ENCODE measurements around the gene ZMAT5.

ZMAT5 gene

DNA sequence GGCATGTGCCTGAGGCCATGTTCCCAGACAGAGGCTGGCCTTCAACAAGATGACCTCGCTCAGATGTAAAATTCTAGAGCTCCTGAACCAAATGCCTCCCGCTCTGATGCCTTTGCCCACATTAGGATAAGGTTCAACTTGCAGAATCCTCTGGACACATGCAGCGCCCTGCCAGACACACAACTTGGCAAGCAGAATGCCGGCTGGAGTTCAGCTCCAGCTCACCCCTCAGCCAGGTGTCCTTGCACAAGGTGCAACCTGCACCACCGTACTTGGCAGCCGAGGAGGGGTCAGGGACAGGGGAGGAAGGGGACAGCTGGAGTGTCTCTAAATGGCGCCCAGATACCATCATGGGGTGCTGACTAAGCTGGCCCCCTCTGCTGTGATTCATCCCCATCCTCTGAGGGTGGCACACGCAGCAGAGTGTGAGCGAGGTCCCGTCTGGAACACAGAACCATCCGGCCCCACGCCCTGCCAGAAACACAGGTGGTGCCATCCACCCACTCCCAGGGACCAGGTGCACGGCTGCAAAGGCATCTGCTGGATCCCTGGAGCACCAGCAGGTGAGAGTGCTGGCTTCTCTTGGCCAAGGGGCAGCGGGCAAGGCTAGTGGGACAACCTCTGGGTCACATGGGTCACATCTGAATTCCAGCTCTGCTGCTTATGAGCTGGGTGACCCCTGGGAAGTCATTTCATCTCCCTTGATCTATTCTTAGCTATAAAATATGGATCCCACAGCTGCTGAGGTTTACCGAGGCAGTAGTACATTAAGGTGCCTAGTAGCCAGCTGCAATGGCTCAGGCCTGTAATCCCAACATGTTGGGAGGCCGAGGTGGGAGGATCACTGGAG, 12.8 kb downstream of the ZMAT5 start:
- no peak for DNase-seq (ENCODE audit: low read depth)

DNA sequence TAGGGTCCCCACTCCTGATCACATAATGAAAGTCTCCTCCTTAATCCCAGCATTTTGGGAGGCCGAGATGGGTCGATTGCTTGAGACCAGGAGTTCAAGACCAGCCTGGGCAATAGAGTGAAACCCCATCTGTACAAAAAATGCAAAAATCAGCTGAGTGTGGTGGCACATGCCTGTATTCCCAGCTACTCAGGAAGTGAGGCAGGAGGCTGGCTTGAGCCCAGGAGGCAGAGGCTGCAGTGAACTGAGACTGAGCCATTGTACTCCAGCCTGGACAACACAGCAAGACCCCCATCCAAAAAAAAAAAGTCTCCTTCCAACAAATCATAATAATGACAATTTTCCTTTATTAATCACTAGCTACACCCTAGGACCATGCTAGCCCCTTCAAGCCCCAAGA, 15.1 kb downstream of the ZMAT5 start:
- no peak for DNase-seq (ENCODE audit: low read depth)

DNA sequence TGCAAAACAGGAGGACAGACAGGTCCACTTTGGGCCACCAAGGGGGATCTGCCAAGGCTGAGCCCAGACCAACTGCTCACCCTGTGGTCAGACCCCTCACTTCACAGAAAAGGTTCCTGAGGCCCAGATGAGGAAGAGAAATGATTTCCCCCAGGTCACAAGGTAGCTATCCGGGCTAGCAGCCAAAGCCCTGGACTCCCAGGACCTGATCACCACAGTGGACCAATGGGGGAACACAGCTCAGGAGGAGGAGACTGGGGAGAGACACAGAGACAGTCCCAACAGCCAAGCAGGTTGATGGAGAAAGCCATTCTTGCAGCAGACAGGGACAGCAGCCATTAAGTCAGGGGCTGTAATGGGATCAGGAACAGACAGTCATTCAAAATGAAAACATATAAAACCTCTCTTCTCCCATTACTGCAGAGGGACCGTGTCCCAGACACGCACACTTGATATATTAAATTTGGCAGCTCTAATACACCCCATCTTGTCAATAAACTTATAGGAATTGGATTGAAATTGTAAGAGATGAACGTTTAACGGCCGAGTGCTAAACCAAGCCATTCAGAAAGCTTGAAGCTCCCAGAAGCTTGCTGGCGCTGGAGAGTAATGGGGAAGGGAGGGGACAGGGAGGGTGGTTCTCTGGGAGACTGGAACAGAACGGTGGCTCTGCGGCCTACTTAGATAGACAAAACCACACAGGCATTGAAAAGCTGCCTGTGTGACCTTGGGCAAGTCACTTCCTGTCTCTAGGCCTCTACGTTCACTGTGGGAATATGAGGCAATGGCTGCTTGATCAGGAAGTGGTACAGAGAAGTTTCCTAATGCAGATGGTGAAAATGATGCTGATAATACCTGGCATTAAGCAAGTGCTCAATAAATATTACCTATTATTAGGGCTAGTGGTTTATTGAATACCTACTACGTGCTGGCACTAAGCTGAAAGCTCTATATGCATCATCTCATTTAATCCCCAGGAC, 16.0 kb downstream of the ZMAT5 start:
- no peak for DNase-seq (ENCODE audit: low read depth)

DNA sequence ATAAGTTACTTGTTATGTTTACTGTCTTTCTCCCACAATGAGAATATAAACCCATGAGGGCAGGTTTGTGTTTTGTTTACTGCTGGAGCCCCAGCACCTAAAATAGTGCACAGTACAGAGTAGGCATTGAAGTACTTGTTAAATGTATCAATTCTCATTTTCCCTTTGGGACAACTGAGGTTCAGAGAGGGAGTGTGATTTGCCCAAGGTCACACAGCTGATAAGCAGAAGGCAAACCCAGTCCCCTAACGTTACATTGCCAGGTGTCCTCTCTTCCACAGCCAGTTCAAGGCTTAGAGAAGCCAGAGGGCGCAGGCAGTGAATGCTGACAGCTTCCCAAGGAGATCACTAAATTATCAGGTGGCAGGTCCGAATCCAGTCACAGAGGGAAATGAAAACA, 16.8 kb downstream of the ZMAT5 start:
- no peak for DNase-seq (ENCODE audit: low read depth)

DNA sequence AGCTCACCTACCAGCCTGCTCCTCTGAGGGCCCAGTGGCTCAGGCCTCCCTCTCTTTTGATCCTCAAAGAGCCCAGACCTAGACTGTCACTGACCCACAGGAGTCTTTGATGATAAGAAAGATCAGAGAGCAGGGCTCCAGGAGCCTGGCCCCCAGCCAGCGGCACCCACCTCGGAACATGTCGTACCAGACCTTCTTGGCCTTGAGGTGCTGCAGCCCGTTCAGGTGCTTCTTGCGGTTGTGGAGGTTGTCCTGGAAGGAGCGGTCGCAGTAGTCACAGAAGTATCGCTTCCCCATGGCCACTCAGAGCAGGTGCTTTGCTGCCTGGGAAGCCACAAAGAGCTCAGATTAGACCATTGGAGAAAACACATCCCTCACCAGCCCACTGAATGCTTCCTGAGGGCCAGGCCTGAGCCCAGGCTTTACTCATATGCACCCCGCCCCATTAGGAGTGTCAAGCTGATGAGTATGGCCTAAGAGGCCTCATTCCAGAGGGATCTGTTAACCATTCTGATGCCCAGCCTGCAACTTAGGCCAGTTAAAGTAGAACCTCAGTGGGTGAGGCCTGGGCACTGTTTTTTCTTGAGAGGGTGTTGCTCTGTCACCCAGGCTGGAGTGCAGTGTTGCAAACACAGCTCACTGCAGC, 18.4 kb downstream of the ZMAT5 start:
- DNase-seq (ENCODE audit: low read depth) = no peak

DNA sequence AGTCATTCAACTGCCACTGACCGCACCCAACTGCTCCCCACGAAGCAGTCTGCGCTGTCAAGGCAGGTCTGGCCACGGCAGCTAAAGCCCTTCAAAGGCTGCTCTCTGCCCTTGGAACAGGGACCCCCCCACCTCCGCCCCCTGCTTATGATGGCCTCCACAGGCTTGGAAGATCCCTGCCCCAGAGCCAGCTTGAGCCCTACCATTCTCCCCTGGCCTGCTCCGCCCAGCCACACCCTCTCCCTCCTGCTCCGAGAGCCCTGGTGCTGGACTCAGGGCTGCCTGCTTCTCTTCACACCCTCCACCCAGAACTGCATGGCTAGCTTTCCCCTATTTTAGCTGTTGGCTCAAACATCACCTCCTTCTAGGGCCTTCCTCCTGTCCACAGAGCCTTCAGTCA, 19.0 kb downstream of the ZMAT5 start:
- DNase-seq (ENCODE audit: low read depth) = no peak

DNA sequence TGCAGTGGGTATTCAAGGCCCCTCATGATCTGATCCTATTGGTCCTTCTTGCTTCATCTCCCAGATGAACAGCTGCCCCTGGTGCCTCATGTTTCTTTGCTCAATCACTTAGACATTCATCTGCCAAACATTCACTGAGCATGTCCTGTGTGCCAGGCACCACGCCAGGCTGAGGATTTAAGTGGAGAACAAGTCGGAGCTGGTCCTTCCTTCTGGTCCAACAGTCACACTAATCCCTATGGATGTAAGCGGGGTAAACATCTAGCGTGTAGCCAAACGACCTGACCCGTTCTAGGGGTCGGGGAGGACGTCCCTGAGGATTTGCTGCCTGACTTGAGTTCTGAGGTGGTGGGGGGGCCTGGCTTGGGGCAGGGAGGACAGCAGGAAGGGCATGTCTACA, 21.9 kb downstream of the ZMAT5 start:
- no peak for DNase-seq (ENCODE audit: low read depth)

DNA sequence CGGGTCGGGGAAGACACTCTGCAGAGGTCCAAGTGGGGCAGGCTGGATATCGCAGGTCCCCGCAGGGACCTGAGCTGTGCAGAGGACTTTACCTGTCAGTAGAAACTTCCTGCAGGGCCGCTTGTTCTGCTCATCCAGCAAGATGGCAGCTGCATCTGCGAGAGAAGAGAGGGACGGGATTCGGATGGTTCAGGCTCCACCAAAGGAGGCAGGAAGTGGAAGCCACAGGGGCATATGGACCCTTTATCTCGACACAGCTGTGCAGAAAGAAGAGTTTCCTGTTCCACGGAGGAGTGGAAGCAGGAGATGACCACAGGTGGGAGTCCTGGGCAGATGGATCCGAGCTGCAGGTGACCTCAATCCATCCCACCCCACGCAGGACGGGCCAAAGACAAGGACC, 24.5 kb downstream of the ZMAT5 start:
- no peak for DNase-seq (ENCODE audit: low read depth)

DNA sequence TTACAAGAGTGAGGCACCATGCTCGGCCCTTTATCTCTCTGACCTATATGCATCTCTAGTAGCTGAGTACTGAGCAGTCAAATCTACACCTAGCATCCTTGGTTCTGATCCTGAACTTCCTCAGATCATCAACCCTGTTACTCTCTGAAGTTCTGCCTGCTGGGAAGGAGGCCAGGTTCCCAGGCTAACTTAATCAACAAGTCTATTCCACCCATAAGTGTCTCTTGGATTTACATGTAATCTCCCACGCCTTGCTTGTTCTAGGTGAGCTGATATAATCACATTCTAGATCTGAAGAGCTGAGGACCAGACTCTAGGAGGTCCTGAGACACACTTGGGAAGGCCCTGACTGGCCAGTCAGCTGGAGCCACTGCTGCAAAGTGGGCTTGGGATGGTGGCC, 24.9 kb downstream of the ZMAT5 start:
- no peak for DNase-seq (ENCODE audit: low read depth)

DNA sequence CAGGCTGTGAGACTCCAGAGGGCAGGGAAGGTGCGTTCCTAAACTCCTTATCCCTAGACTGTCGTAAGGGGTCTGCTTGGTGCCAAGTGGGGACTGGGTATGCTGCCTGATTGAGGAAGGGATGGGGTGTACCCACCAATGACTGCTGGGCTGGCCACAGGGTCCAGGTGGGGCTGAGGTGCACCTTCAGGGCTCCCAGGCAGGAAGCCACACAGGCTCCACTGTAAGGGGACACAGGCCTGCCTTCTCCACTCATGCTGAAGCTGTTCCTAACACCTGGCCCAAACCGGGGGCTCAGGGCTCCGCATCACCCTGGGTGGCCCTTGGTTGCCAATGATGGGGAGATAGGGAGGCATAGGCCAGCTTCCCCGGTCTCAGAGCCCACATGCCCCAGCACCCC, 26.6 kb downstream of the ZMAT5 start:
- DNase-seq (ENCODE audit: low read depth) = no peak

DNA sequence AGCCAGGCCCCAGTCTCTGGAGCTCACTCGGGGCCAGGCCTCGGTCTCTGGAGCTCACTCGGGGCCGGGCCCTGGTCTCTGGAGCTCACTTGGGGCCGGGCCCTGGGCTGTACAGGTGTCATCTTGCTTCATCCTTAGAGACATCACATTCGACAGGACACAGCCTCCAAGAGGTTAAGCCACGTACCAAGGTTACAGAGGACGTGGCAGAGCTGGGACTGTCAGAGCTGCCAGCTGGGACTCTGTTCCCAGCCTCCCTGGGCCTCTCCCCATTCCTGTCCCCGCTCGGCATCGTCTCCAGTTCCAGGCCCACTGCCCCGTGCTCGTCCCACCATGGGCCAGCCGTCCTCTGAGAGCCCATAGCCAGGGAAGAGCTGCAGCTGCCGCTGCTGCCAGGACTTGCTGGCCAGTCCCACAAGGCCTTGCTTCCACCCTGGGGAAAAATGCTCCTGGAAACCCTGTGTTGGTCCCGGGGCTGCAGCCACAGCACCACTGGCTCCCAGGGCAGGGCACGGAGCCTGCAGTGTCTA, 27.4 kb downstream of the ZMAT5 start:
- DNase-seq (ENCODE audit: low read depth) = no peak

DNA sequence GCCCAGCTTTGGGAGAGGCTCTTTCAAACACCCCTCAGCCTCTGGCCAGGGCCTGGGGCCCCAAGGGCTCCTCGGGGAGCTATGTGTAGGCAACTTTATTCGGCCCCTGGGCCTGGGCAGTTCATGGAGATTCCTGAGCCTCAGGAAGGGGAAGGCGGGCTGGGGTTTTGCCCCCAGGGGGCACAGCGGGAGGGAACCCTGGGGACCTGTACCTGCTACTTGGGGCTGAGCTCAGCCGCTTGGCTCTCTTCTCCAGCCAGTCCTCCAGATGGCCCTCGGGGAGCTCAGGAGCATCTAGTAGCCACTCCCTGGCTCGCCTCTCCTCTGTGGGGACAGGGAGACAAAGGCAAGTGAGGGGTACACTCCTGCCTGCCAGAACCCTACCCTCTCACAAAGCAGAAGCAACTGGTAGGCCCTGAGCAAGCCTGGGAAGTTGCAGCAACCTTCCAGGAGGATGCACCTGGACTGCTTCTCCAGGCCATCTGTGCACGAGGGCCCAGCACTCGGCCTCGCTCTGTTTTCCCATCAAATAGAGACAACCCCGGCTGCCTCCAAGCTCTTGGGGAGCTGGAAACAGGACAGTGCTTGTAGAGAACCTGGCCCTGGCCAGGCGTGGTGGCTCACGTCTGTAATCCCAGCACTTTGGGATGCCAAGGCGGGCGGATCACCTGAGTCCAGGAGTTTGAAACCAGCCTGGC, 28.5 kb downstream of the ZMAT5 start:
- DNase-seq (ENCODE audit: low read depth) = no peak

DNA sequence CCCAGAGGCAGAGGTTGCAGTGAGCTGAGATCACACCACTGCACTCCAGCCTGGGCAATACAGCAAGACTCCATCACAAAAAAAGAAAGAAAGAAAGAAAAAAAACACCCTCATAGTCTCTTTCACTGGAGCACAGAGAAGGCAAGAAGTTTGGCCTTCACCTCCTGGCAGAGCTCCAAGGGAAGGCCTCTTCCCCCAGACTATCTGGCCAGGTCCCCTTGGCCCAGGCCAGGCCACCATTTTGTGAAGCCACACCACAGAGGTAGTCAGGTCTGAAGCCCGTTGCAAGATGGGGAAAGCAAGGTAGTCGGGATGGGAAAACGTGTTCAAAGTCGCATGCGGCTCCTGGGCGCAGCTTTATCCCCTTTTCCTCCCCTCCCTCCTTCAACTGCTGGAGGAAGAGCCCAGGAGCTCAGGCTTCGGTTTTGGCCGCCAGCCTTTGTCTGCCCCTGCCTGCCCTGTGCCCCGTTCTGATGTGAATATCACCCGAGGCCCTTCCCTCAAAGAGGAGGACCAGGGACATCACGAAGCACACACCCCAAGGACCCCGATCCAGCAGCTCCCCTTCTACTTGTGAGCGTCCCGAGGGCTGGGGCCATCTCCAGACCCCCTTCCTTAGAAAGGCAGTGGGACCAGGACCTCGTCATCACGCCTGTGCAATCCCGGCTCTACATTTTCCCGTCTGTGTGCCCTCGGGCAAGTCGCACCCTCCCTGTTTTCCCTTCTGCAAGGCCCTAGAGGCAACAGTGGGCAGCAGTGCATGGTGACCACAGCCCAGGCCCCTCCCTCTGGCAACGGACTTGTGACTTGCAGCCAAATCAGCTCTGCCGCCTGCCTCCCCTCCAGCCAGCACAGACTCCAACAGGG, 29.3 kb downstream of the ZMAT5 start:
- no peak for DNase-seq (ENCODE audit: low read depth)

DNA sequence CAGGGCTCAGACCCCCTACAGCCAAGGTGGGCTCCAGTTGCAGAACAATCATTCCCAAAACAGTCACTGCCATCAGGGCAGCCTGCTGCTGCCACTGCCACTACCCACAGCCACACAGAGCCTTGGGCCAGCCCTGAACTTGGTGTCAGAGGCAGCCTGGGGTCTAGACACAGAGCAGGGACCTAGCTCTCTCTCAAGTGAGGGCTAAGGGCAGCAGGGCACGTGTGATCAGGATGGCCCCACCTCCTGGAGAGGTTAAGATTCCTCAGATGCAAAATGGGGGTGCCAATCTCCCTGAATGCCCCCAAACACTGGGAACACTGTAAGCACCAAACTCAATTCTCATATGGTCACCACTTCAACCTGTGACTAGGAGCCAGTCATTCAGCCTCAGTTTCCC, 31.4 kb downstream of the ZMAT5 start:
- no peak for DNase-seq (ENCODE audit: low read depth)

DNA sequence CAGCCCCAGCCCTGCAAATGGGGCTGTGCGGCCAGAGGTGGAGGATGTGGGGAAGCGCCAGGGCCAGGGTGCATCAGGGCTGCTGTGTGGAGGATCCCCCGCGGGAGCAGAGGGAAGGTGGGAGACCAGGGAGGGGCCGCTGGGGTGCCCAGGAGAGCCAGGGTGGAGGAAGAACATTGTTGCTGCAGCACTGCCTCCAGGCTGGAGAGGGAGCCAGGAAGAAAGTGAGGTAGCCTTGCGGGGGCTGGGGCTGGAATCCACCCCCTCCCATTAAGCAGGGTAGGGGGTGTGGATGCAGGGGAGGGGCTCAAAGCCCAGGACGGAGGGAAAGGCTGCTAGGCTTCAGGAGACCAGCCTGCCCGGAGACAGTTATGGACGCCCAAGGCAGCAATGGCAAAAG, 32.0 kb downstream of the ZMAT5 start:
- DNase-seq (ENCODE audit: low read depth) = no peak

DNA sequence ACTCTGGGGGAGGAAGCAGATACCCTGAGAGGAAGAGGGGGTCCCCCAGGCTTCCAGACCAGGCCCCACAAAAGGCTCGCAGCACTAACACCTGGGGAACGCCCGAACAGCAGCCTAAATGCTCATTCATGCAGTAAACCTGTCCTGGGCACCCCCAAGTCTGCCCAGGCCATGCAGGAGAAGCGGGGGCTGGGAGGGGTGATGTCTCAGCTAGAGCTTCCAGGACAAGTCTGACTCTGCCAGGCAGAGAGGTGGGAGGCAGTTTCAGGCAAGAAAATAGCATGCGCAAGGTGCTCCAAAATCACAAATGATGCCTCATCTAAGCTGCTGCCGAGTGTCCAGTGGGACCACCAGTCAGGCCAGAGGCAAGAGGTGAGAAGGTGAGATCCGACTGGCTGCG, 32.4 kb downstream of the ZMAT5 start:
- DNase-seq (ENCODE audit: low read depth) = no peak

DNA sequence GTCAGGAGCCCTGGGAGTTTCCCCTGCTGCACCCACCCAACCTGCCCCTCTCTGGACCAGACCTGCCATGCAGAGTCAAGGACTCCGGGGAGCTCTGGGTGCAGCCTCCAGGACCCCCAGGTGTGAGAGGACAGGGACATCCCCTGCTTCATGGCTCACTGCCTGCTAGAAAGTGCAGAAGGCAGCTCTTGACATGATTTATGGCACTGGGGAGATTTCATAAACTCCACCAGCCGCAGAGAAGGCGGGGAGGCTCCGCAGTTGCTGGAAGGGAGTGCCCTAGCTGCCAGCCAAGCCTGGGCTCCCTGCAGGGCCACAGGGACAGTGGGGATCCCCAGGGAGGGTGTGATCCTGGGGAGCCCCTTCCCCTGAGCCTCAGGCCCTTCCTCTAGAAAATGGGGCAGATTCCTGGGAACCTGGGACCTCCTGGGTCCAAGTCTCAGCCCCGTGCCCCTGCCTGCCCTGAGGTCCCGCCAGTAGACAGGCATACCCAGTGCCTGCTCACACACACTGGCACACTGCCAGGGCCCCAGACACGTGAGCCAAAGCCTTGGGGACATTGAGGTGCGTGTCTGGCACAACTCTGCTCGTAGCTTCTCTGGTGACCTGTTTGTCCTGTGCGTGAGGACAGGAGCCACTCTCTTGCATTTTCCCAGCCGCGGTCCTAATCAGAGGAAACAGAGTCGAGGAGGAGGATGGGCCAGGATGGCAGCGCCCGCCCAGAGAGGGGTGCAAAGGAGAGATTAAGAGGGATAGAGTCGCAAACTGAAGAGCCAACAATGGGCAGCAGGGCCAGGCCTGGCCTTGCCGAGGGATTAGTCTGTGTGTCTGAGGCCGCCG, 33.2 kb downstream of the ZMAT5 start:
- DNase-seq (ENCODE audit: low read depth) = no peak

DNA sequence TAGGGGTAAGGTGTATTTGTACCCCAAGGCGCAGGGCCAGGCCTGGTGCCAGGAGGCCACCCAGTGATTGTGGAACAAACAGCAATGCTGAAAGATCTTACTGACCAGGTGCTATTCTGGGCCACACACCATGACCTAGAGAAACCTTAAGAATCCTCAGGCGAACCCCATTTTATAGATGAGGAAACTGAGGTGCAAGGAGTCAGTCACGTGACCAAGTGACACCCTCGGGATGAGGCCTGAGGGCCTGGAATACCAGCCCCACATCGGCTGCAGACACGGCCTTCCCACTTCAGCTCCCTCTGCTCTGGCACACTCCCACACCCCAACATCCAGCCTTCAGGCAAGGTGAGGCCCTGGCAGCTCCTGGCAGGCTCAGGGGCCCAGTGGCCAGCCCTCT, 33.9 kb downstream of the ZMAT5 start:
- DNase-seq (ENCODE audit: low read depth) = no peak

DNA sequence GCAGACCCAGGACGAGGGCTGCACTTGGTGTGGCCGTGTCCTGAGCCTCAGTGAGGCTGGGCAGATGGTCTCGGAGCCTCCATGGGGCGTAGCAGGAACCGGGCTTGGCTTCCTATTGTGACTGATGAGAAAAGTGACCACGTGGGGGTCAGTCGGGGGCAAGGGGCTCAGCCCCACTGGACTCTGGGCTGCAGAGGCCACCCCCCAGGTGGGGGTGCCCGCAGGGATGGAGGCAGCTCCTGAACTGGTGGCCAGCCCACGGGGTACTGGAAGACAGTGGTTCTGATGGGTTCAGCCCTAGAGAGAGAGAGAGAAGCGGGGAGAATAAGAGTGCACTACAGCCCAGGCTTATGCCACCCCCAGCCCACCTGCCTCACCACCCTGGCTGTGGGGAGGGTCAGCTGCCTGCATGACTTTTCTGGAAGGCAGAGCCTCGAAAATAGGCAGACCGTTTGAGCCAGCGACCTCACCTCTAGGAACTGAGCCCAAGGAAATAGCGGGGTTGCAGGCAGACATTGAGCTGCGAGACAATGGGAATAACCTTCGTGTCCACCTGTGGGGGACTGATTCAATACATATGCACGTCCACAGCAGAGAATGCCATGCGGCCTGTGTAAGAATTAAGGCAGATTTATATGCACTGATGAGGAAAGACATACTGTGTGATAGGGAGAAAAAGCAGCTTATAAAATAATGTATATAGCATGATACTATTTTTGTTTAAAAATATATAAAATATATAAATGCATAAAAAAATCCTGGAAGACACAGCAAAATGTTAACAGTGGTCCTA, 35.6 kb downstream of the ZMAT5 start:
- DNase-seq (ENCODE audit: low read depth) = no peak

Data from stimulated activated CD8-positive, alpha-beta memory T cell treated with anti-CD3 and anti-CD28 coated beads, Interleukin-12 subunit alpha, Interleukin-12 subunit beta, amount 100 ng/mL, for 1 hour (primary cell).